H1 (cell line): ENCODE data around the gene OGT. TPM values are rescaled to one million over a fixed set of nuclear protein-coding genes. Genes with fewer than 3 reads are reported as not detected.

Experiments used
- BACH1 ChIP-seq: IDR thresholded peaks from 2 replicates; pipeline ENCODE4 v1.6.1; 2012; ENCODE audit warnings: low read length, improper control_type of control experiment
- RFX5 ChIP-seq: IDR thresholded peaks from 2 replicates; pipeline ENCODE4 v1.6.1; 2011; ENCODE audit warnings: low read depth, low read length, improper control_type of control experiment, borderline replicate concordance
- polyA plus RNA-seq, 7 experiments: library from polyadenylated mRNA; depleted of rRNA in 3 of 7; stranded (reverse) in 5 of 7; unstranded in 2 of 7; fragments of >200 nt in 5 of 7; fragments of 200-250 nt in 2 of 7; gene quantifications; 1 replicate in 5 of 7; 2 replicates in 1 of 7; 4 replicates in 1 of 7; pipeline versions ENCODE4 v1.2.1 to v1.2.3, GENCODE V29; 2011 to 2013; ENCODE audit warnings: missing spikeins in 2 of 7, mixed read lengths in 2 of 7
- total RNA-seq: library from RNA; stranded (reverse); fragmentation: NEBNext Ultra II Directional; extraction: Animal tissue kit (Norgen Biotek cat#: 25700); gene quantifications from 2 replicates; pipeline ENCODE4 v1.2.1, GENCODE V29; 2021
- TF ChIP-seq, protein P1 (sequence below): IDR thresholded peaks from 2 replicates; pipeline ENCODE4 v1.6.1; 2011; ENCODE audit warnings: low read depth, mild to moderate bottlenecking, low read length; ENCODE audit not compliant: insufficient read depth

OGT gene
- total and polyA plus RNA-seq, 2 of the 8 experiments (the other 6 are each of a cell fraction or from before 2014, with no cell fraction given) = 130 to 169 TPM

- TF ChIP-seq, protein P1, sequence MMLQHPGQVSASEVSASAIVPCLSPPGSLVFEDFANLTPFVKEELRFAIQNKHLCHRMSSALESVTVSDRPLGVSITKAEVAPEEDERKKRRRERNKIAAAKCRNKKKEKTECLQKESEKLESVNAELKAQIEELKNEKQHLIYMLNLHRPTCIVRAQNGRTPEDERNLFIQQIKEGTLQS = no peak
- TF ChIP-seq BACH1 (no peak), RFX5 (no peak)
These were observed 44.8 kb downstream of the OGT start (continued) for GRCh38 chrX:71577682-71578081.
